Aorta (tissue), 5 donors: ENCODE measurements around the gene ZKSCAN5. TPM values are rescaled to one million over a fixed set of nuclear protein-coding genes. Genes with fewer than 3 reads are reported as not detected.
A peak's percentile ranks its signal among the peaks of the same experiment; 100 is the strongest.

ENCODE experiments used
- ATAC-seq: fragments of 200-7000 bp; cut with Tn5 transposase; one replicate; pipeline ENCODE4 v1.9.1; 2022; ENCODE audit warnings: moderate library complexity; ENCODE audit not compliant: low FRiP score
- DNase-seq, 2 donors: peaks; one replicate each; pipeline ENCODE4 v3.0.0-alpha.2; 2020
- H3K27ac ChIP-seq, 2 donors: one replicate each; pipeline ENCODE4 v1.5.1; 2013; ENCODE audit warnings: low read length in 2 of 2, mild to moderate bottlenecking in 2 of 2, moderate library complexity in 2 of 2, control low read depth in 1 of 2, inconsistent platforms in 1 of 2, low read depth in 1 of 2
- H3K27me3 ChIP-seq, 2 donors: one replicate each; pipeline ENCODE4 v1.6.1; 2013; ENCODE audit warnings: control low read depth in 1 of 2, low read length in 1 of 2, mild to moderate bottlenecking in 1 of 2, moderate library complexity in 1 of 2; ENCODE audit not compliant: insufficient read depth in 2 of 2, control insufficient read depth in 1 of 2
- H3K36me3 ChIP-seq, 2 donors: one replicate each; pipeline ENCODE4 v1.6.1; 2013; ENCODE audit warnings: control low read depth in 1 of 2, low read length in 1 of 2, mild to moderate bottlenecking in 1 of 2; ENCODE audit not compliant: insufficient read depth in 2 of 2, control insufficient read depth in 1 of 2
- H3K4me1 ChIP-seq, 2 donors: one replicate each; pipeline ENCODE4 v1.6.1; 2013; ENCODE audit warnings: low read length in 2 of 2, control low read depth in 1 of 2, mild to moderate bottlenecking in 1 of 2, moderate library complexity in 1 of 2; ENCODE audit not compliant: insufficient read depth in 2 of 2, control insufficient read depth in 1 of 2
- H3K4me3 ChIP-seq, 2 donors: one replicate each; pipeline ENCODE4 v1.5.1; 2013; ENCODE audit warnings: low read length in 2 of 2, control low read depth in 1 of 2, mild to moderate bottlenecking in 1 of 2
- H3K9me3 ChIP-seq: one replicate; pipeline ENCODE4 v1.6.1; 2013; ENCODE audit warnings: mild to moderate bottlenecking, low read length; ENCODE audit not compliant: control insufficient read depth
- WGBS, 2 donors: extraction: QIAGEN DNeasy Blood & Tissue Kit; methylation state at CpG; one replicate each; pipeline ENCODE4 v1.1.7; 2013; 5-methylcytosine and 5-hydroxymethylcytosine counted together
- intact Hi-C, 2 donors: fragments of 100-400 bp; cut with DNase I; formaldehyde crosslinking; loops; one replicate each; pipeline versions ENCODE4 v1.14.2 to v1.15.0; 2022
- polyA plus RNA-seq, 2 donors: library from polyadenylated mRNA; stranded (reverse); fragments of 200-250 nt; gene quantifications; one replicate each; pipeline ENCODE4 v1.2.3, GENCODE V29; 2013
- total RNA-seq, 2 donors: library from RNA; stranded (reverse); fragmentation: NEBNext Ultra II Directional; extraction: Animal tissue kit (Norgen Biotek cat#: 25700); gene quantifications; one replicate each; pipeline ENCODE4 v1.2.1, GENCODE V29; 2021
- donor health status: healthy with polysubstance abuse.
- donor health status: Bipolar disorder and iron deficiency.
- donor health status: DM: no; HTN: no; CAD: no.
- donor health status: DM: no; HTN: no; CAD: no.
- donor health status: DM: yes; HTN: yes; CAD: no.

ZKSCAN5 gene
- total and polyA plus RNA-seq, 4 donors: 2.1 to 8.9 (median 5.9) TPM

GRCh38 chr7:99554939-99555338 is 50.5 kb downstream of the ZKSCAN5 start:
- no peak overlapping the region for H3K4me3 ChIP-seq
- WGBS, 2 donors: 70 to 73% methylated on average over 2 of the region's 2 CpGs
- no peak for ATAC-seq
- DNase-seq: no peak
- no peaks in the 10 kb centered on the region for H3K27me3 ChIP-seq
- no peaks in the 10 kb centered on the region for H3K36me3 ChIP-seq
- peaks cover 0 to 3% of the 10 kb centered on the region in 2 donors for H3K4me1 ChIP-seq
- intact Hi-C loops: loop anchor here (5.0 kb wide), 1 partner anchor 53 kb away; the partner anchor contains the start of genes ZKSCAN5 (in 2 of the 2) and ZNF394 (in 2 of the 2)
- H3K27ac ChIP-seq: no peak overlapping the region
- H3K9me3 ChIP-seq: no peaks in the 10 kb centered on the region

GRCh38 chr7:99557196-99557607 is 52.7 kb downstream of the ZKSCAN5 start:
- Histone ChIP-seq H3K4me1 (peaks cover 0 to 3% of the 10 kb centered on the region in 2 donors), H3K27me3 (no peaks in the 10 kb centered on the region), H3K9me3 (no peaks in the 10 kb centered on the region), H3K36me3 (peaks cover 3 to 8% of the 10 kb centered on the region in 2 donors), H3K4me3 (peak overlapping the region in 1 of 2 donors; percentile 89), H3K27ac (no peak overlapping the region)
- ATAC-seq: no peak
- DNase-seq: no peak
- WGBS, 2 donors: 79 to 83% methylated on average over 4 of the region's 4 CpGs
- intact Hi-C loops: no loop called here

- 0 to 1% methylated on average over 17 of the region's 17 CpGs for WGBS, 2 donors
- Histone ChIP-seq H3K4me3 (peak overlapping the region; percentile 22 to 89), H3K27ac (peak overlapping the region; percentile 34 to 60), H3K36me3 (peaks cover 3 to 8% of the 10 kb centered on the region in 2 donors), H3K9me3 (no peaks in the 10 kb centered on the region), H3K27me3 (no peaks in the 10 kb centered on the region), H3K4me1 (peaks cover 0 to 3% of the 10 kb centered on the region in 2 donors)
- ATAC-seq (no peak), DNase-seq (no peak)
- intact Hi-C loops: no loop called here
These were observed 53.5 kb downstream of the ZKSCAN5 start for GRCh38 chr7:99557940-99558305.

GRCh38 chr7:99558306-99559174 is 54.1 kb downstream of the ZKSCAN5 start, which contains the start of gene ZNF655:
ZNF655 (plus strand) TSS chr7:99558642; CDS start chr7:99560560, 1,918 bp downstream.
- intact Hi-C loops: no loop called here
- DNase-seq: peak; percentile 95 to 98
- Histone ChIP-seq H3K36me3 (peaks cover 3 to 8% of the 10 kb centered on the region in 2 donors), H3K9me3 (no peaks in the 10 kb centered on the region), H3K27ac (peak within 1 kb of the TSS; percentile 34 to 65), H3K4me3 (peak within 1 kb of the TSS; percentile 52 to 89), H3K27me3 (no peaks in the 10 kb centered on the region), H3K4me1 (peaks cover 0 to 3% of the 10 kb centered on the region in 2 donors)
- peak; percentile 96 for ATAC-seq
- WGBS, 2 donors: 0% methylated on average over 72 to 73 of the region's 73 CpGs

- ATAC-seq (no peak), DNase-seq (no peak)
- peaks cover 0 to 3% of the 10 kb centered on the region in 2 donors for H3K4me1 ChIP-seq
- intact Hi-C loops: no loop called here
- H3K36me3 ChIP-seq: peaks cover 3 to 10% of the 10 kb centered on the region in 2 donors
- no peaks in the 10 kb centered on the region for H3K9me3 ChIP-seq
- peak overlapping the region; percentile 34 to 65 for H3K27ac ChIP-seq
- H3K27me3 ChIP-seq: no peaks in the 10 kb centered on the region
- WGBS, 2 donors: 25 to 26% methylated on average over 31 of the region's 31 CpGs
- peak overlapping the region; percentile 52 to 89 for H3K4me3 ChIP-seq
These were observed 54.9 kb downstream of the ZKSCAN5 start for GRCh38 chr7:99559175-99559915.

GRCh38 chr7:99560834-99561736 is 56.6 kb downstream of the ZKSCAN5 start:
- no peak overlapping the region for H3K27ac ChIP-seq
- H3K36me3 ChIP-seq: peaks cover 3 to 12% of the 10 kb centered on the region in 2 donors
- no peaks in the 10 kb centered on the region for H3K27me3 ChIP-seq
- 86 to 88% methylated on average over 7 of the region's 7 CpGs for WGBS, 2 donors
- intact Hi-C loops: no loop called here
- ATAC-seq (no peak), DNase-seq (no peak)
- no peaks in the 10 kb centered on the region for H3K9me3 ChIP-seq
- H3K4me1 ChIP-seq: peaks cover 0 to 3% of the 10 kb centered on the region in 2 donors
- H3K4me3 ChIP-seq: no peak overlapping the region

GRCh38 chr7:99561737-99562051 is 57.2 kb downstream of the ZKSCAN5 start:
- no peaks in the 10 kb centered on the region for H3K27me3 ChIP-seq
- peaks cover 3 to 12% of the 10 kb centered on the region in 2 donors for H3K36me3 ChIP-seq
- DNase-seq (no peak), ATAC-seq (no peak)
- 88 to 97% methylated on average over 2 of the region's 2 CpGs for WGBS, 2 donors
- peaks cover 0 to 3% of the 10 kb centered on the region in 2 donors for H3K4me1 ChIP-seq
- H3K9me3 ChIP-seq: no peaks in the 10 kb centered on the region
- intact Hi-C loops: no loop called here
- no peak overlapping the region for H3K27ac ChIP-seq
- H3K4me3 ChIP-seq: no peak overlapping the region
